D721Med (cell line): Measurements from ENCODE around the gene OST4.

ENCODE experiments used
- DNase-seq: peaks from one replicate; pipeline ENCODE4 v3.0.0; 2011; ENCODE audit warnings: low spot score; ENCODE audit not compliant: insufficient read length
- FAIRE-seq: peaks from 2 replicates; lab custom pipeline; 2011; peaks lifted over from hg19 to GRCh38; lab: Jason Lieb, UNC
- CTCF ChIP-seq: IDR thresholded peaks from 2 replicates; pipeline ENCODE4 v1.5.1; 2012; ENCODE audit warnings: mild to moderate bottlenecking, control low read depth; ENCODE audit not compliant: insufficient read depth; ENCODE audit errors: missing control alignments

OST4 gene

DNA sequence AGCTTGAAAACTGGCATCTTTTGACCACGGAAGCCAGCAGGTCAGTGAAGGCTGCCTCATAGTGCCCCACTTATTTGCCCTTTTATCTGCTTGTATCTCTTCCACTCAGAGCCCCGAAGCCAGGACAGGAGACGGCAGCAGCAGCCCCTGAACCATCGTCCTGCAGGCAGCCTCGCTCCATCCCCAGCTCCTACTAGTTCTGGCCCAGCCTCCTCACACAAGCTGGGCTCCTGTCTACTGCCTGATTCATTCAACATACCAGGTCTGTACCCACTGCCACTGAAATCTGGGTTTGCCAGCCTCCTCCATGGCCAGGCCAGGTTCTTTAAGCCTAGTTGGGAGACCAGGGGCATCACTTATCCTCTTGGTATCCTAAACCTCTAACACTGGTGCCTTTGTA lies 4.1 kb downstream of the OST4 start:
- no peak for TF ChIP-seq CTCF
- FAIRE-seq (no peak), DNase-seq (no peak)

DNA sequence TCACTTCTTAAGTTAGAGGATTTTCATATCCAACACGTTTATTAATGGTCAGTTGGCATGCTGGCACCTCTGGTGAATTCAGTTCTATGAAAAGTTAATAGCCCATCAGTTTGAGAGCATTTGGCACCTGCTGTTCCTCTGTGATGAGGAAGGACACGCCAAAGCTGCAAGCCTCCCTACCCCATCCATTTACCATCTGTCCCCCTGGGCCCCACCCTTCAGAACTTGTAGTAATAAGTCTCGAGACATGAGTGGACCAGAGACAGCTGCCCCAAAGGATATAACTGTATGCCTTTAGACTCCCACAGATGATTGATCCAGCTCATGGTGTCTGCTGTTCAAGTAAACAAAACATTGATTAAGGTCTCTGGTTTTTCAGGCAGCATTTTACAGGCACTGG lies 6.3 kb downstream of the OST4 start:
- no peak for TF ChIP-seq CTCF
- no peak for FAIRE-seq

GRCh38 chr2:27060323-27060722 lies 11.1 kb downstream of the OST4 start:
- no peak for DNase-seq
- no peak for FAIRE-seq
- TF ChIP-seq CTCF = no peak

More for the DNA sequence above, 6.3 kb downstream of the OST4 start:
- no peak for DNase-seq

GRCh38 chr2:27059141-27059820 lies 12.2 kb downstream of the OST4 start:
- no peak for FAIRE-seq
- DNase-seq = no peak
- TF ChIP-seq CTCF = no peak

DNA sequence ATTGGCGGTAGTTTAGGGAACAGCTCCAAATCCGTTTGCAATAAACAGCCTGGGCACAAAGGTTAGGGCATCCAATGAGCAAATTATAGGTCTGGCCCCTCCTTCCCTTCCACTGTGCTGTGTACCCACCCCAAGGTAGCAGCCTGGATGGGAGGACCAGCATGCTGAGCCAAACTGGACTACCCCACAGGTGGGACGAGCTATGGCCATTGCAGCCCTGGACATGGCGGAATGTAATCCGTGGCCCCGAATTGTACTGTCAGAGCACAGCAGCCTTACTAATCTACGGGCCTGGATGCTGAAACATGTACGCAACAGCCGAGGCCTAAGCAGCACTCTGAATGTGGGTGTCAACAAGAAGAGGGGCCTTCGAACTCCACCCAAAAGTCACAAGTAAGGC lies 13.2 kb downstream of the OST4 start:
- TF ChIP-seq CTCF = no peak
- no peak for FAIRE-seq
- DNase-seq = no peak

GRCh38 chr2:27057184-27057583 lies 14.3 kb downstream of the OST4 start:
- FAIRE-seq = no peak
- no peak for DNase-seq
- no peak for TF ChIP-seq CTCF

DNA sequence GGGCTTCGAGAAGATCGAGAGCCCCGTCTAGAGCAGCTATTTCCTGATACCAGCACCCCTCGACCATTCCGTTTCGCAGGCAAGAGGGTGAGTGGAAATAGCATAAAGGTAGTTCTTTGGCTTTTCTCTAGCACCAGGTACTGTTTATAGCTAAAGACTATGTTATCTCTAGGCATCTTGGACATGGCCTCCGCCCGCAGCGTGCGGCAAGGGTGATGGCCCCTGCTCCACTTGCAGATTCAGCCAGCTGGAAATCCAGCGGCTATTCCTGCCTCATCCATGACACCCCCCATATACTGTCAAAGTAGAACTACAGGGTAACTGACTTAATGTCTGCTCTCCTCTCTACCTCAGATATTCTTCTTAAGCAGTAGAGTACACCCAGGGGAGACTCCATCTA lies 16.7 kb downstream of the OST4 start:
- TF ChIP-seq CTCF = no peak
- no peak for FAIRE-seq
- no peak for DNase-seq
